ENCODE measurements around the gene MCRIP1.
"Not testable (repeated sequence)": the region's sequence is repeated elsewhere in the genome, so short reads cannot be mapped to it uniquely, and the experiment has no call there.

- TF ChIP-seq EHMT2 (IDR thresholded peaks at IDR 0.05; ENCODE audit: borderline replicate concordance, low read depth, low read length); HMG20A (CRISPR knock-in tag; IDR thresholded peaks at IDR 0.05; ENCODE audit: borderline replicate concordance); NFAT5 (CRISPR knock-in tag; IDR thresholded peaks at IDR 0.05); CTCF (CRISPR knock-in tag; IDR thresholded peaks at IDR 0.05); YY1 (IDR thresholded peaks at IDR 0.05; ENCODE audit: insufficient read depth, insufficient replicate concordance, low read depth, low read length): not testable (repeated sequence)
Observed at GRCh38 chr17:81840059-81840458, 7.0 kb upstream of the MCRIP1 start.
